ENCODE results near the gene IQSEC1.

- no peak for TF ChIP-seq POLR2A (IDR thresholded peaks at IDR 0.05)
- TF ChIP-seq CTCF (IDR thresholded peaks at IDR 0.05): no peak
- no peak for TF ChIP-seq POLR2AphosphoS5 (IDR thresholded peaks at IDR 0.05)
Observed at GRCh38 chr3:13098192-13098988, 25.2 kb upstream of the IQSEC1 start.

Data from prostate gland (tissue), 2 donors.